CD4-positive, alpha-beta T cell treated with Interferon gamma for 1 hour (primary cell): Measurements from ENCODE around the gene PLCB4.

Source experiments
- DNase-seq: peaks from one replicate; pipeline ENCODE4 v3.0.0-alpha.2; 2020

Gene PLCB4

DNA sequence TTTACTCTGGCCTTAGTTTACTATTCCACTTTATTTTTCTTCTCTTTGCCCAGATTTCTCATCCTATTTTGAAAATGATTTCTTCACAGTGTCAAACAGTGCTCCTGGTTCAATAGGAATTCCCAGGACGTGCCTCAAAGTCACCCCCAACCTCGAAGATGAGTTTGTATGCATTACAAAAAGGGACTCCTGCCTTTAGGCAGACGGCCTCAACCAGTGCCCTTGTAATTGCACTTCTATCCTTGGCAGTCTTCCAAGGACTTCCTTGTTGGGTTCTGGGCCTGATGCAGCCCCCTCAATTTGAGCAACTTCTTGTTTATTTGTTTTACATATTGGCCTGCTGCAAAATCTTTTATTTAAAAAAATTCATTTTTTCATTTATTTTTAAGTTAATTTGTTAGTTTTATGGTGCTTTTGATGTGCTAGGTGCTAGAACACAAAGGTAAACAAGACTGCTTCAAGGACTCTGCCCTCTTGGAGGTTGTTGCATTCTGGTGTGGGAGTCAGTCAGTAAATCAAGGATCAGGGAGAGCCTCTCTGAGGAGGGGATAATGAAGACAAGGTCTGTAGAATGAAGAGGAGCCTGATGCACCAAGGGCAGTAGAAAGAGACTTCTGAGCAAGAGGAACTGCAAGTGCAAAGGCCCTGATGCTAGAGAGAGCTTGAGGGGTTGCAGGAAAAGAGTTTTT is 264.0 kb downstream of the PLCB4 start:
- DNase-seq: no peak

DNA sequence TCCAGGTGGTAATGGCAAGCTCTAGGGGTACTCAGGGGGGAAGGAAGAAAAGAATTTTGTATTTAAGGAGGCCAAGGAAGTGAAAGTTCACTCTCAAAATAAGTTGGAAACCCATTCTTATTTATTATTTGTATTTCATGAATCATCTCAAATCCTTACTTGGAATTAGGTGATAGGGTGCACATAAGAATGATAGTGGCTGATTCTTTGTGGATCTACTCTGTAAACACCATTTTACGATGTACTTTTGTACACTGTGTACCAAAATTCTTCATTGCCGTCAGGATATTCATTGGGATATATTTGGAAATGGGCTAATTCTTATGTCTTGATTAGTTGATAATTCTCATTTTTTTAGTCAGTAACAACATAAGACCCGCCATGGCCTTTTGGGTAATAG is 266.0 kb downstream of the PLCB4 start:
- DNase-seq: no peak

DNA sequence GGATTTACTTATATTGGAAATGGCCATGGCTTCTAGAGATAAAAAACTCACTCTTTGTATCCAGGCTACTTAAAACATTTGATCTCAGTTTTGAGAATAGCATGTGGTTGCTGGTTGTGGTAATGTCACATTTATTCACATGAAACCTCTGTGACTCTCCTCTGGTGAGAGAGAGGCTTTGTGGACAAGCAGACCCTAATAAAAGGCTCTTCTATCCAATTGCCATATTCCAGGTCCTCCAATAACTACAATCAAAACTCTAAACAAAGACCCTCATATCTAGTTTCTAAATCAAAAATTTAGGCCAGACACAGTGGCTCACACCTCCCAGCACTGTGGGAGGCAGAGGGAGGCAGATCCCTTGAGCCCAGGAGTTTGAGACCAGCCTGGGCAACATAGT is 269.2 kb downstream of the PLCB4 start:
- no peak for DNase-seq

DNA sequence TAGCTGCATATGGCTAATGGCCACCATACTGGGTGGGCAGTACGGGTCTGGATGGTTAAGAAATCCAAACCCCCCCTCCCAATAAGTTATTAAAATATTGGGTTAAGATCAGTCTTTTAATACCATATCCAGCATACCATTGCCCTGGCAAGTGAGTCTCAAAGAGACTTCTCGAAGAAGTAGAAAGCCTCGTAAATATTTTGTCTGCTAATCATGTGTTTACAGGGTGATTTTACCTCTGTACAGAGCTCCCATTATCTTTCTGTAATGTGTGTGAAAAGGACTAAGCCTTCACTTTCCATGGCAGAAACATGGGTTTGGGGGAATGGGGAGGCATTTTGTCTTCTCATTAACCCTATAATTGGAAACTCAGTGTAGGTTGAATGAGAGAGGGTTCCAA is 270.8 kb downstream of the PLCB4 start:
- DNase-seq: no peak

DNA sequence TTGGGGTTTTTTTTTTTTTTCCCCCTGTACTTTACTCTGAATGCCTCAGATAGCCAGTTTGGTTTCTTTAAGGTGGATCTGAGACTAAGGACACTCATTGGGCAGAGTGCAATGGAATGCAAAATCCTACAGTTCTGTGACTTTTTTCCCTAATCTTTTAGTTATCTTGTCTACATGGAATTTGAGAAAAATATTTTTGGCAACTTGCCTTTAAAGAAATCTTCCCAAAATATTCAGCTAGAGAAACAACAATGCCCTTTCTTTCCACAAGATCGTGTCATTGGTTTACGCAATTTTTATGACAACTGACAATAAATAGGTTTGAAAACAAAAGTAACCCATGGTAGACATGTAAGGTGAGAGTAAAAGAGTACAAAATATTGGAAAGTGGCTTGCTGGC is 273.8 kb downstream of the PLCB4 start:
- no peak for DNase-seq

DNA sequence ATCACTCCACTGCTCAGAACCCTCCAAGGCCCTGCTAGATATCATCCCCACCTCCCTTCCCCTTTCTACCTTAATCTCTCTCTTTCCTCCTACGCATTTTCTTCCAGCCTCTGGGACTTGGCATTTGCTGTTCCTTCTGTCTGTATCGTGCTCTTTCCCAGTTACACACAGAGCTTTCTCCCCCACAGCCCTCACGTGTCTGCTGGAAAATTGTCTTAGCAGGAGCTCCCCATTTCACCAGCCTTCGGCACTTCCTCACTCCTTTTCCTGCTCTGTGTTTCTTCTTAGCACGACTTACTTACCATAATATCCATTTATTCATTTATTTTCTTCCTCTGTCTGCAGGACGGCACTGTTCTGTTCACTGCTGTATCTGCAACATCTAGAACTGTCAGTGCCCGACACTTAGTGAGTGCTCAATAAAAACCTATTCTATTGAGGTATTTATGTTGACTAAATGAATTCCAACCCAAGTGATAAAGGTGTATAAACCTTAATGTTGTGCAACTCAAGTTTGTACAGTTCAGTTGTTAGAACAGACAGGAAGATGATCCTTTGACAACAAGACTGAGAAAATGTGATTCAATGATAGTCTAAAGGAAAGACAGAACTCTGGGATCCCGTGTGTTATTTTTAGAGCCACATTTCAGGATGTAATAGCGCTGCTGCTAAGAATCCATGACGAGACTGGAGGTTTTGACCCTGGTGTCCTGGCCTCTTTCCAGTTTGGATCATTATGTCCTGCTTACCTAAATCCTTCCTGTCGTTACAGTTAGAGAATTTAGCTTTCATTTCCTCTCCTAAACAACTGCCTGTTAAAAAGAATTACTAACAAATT is 275.4 kb downstream of the PLCB4 start:
- DNase-seq: no peak

DNA sequence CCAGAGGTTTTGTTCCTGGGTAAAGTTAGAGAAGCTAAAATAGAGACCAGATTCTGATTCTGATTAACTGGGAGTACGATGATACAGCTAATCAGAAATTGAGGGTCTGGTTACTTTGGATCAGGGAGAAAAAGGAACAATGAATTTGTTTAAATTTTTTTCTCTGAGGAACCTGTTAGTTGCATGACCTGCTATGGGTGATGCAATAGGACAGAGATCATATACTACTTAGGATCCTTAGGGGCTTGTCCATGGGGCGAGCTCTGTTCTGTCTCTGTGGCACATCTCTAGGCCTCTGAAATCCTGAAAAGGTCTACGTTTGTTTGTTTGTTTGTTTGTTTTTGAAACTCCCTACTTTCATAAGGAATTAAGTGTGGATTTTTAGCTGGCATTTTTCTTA is 279.4 kb downstream of the PLCB4 start:
- DNase-seq: no peak

DNA sequence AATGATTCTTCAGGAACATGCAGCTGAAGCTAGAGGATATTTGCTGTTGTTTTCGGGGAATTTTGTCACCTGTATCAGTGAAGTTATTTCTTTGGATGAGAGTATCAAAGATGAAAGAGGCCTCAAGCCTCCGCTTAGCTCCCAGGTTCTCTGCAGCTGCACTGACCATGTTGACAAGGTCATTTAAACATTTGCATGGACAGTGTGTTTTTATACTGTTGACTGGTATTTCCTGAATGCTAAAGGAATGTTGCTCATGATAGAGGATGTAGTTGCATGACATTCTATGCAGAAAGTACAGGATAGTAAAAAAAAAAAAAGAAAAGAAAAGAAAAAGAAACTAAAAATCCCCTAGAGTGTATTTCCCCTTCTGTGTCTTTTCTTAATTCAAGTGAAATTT is 279.9 kb downstream of the PLCB4 start:
- no peak for DNase-seq

DNA sequence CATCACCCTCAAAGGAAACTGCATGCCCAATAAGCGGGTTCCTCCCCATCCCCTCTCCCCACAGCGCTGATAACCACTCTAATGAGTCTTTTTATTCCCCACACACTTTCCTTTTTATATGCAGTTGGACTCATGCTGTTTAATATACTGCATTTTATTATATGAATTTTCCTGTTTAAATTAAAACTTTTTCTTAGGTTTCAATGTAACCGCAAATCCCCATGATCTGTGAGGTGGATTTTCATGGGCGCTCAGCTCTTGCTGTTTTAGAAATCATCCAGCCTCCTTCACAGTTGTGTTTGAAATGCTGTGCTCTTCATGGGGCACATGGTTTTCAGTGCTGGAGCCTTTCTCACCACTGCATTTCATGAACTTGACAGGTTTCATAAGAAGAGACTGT is 280.4 kb downstream of the PLCB4 start:
- DNase-seq: no peak

DNA sequence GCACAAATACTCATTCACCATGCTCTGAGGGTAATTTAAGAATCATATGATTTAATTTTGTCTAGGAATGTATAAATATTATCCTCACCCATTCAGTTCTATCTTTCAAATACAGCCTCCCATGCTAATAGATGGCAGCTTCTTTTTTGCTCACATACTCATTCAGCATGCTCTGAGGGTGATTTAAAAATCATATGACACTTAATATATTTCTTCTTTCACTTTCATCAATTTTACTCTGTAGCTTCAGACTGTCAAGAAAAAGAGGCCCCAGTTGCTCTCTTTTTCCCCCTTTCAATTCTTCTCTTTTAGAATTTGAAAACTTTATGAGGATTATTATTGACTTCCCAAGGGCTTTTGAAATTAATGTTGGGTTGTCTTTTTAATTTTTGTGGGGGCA is 283.9 kb downstream of the PLCB4 start:
- no peak for DNase-seq

DNA sequence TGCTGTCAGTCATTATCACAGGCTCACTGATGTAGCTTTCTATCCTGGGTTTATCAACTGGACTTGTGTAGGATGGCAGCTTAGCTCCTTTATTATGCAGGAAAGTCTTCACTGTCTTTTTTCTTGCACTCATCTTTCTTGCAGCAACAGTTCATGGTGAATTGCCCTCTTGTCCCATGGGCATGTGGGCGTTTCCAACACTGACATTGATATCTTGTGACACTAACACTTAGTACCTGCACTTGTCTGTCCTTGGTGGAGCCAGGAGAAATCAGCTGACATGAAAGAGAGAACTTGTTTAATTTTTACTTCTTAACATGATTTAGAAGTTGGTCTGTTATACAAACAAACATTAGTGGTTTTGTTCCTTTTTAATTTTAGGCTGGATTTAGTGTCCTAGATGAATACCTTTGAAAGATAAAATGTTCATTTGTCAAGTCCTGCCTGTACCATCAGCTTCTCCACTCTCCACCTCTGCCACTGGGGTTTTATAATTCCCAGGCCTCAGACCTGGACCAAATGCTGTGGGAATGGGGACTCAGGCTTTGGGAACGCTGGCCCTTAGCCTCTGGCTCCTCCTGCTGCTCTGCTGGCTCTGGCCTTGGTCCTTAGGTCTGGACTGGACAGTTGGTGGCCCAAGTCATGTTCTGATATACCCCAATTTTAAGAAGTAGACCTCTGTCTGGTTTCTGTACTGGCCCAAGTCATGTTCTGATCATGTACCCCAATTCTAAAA is 284.5 kb downstream of the PLCB4 start:
- DNase-seq: no peak

DNA sequence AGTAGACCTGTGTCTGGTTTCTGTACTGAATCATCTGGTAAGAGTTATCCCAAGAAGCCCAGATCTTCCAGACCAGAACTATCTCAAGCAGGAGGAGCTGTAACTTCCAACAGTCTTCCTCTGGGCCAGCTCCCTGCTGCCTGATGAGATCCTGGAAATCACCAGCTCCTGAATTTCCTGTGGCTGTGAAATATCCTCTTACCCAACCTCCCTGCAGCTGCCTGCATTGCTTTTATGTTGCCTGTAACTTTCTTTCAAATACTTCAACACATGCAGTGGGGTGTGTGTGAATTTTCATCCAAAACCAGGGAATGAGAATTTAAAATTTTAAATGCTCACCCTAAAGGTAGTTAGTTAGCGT is 285.0 kb downstream of the PLCB4 start:
- DNase-seq: no peak

DNA sequence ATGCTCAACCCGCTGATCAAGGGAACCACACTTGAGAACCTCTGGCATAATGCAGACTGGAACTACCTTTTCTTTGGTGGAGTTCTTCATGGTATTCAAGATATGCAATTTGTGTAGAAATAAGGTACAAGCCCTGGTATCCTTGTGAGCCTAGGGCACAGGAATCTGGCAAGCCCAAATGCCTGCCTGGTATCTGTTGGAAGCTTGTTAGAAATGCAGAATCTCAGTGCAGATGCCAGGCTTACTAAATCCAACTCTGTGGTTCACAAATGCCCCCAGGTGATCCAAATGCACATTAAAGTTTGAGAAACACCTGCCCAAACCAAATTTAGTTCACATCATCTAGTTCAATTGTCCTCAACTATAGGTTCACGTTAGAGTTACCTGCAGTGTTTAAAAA is 285.7 kb downstream of the PLCB4 start:
- no peak for DNase-seq

DNA sequence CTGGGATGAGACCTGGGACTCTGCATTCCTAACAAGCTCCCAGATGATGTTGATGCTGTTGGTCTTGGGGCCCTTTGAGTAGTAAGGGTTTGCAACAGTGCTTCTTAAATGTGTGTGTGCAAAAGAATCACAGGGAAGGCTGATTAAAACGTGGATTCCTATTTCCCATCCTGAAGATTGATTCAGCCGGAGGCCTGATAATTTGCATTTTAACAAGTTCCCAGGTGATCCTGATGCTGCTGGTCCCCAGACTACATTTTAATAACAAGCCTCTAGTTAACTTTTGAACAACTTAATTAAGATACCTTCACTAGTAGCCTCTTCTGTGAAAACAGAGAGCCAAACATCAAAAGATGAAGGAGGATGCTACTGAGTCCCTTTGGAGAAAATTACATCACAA is 289.1 kb downstream of the PLCB4 start:
- DNase-seq: no peak

DNA sequence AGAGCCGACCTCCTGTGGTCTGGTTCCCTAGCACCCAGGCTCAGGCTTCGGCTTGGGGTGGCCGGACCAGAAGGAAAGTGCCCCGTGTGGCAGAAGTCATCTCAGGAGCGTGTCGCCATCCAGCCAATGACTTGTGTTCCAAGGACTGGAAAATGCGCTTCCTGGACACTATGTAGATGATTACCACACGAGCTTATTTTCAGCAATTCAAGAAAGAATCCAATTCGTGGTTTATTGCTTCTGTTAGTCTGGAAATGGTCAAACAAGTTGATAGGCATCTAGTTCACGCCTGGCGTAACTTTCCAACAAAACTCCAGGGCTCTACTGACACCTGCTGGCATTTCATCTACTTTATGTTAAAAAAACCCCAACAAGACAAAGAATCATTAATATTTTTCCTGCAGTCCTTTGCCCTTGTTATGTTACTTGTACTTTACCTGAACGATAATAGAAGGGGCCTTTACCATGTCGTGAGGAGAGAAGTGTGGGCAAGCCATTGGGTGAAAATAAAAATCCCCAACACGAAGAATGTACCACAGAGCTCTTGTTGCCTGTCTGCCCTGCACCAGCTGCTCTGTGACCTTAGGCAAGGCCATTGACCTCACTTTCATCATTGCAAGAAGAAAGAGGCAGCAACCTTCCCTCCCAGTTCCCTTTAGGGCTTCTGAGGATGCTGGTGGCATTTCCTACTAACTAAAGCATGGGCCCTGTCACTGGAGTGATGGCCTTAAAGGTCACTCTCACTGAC is 290.8 kb downstream of the PLCB4 start:
- DNase-seq: no peak

DNA sequence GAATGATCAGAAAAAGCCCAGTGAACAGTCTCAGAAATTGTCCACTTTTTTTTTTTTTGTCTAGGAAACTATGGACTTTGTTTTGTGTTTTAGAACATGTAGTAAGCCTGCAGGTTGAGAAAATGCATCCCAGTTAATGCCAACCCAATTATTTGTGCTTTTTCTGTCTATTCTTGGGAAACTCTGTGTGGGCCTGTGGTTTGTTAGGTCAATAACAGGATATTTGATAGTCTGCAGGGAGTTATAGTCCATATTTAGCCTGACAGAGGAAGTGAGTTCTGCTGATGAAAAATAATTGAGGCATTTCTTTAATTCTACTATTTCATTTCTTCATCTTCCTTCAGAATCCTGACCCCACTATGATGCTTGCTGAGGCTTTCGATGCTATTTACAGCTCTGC is 291.5 kb downstream of the PLCB4 start:
- no peak for DNase-seq

DNA sequence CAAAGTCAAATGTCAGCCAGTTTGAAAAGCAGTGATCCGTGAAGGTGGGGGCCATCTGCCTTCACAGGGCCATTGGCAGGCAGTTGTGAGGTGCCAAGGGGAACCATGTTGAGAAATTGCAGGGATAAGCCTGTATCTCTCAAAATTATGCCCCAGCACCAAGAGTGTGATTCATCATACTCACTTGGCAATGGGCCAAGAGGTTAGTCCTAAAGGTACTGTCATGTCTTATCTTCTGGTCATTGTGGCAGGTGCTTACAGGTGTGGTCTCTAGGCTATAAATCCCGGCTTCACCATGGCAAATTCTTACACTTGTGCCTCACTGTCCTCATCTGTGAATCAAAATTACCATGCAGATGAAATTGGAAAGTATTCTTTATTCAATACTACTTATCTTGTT is 294.8 kb downstream of the PLCB4 start:
- DNase-seq: no peak

DNA sequence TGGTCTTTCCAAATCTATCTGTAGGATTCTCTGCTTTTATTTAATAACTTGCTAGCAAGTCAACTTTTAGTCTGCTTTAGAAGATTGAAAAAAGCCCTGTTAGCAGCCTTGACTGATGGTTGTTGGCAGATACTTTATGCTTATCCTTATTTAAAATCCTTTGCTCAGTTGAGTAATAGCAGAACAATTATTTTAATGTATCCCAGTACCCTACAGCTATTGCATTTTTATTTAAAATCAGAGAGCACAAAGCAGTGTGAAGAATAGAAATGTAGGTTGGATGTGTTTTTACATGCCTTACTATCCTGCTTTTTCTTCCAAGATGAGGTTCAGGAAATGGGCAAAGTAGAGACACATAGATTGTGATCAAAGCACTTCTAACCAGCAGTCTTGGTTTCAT is 298.4 kb downstream of the PLCB4 start:
- no peak for DNase-seq

DNA sequence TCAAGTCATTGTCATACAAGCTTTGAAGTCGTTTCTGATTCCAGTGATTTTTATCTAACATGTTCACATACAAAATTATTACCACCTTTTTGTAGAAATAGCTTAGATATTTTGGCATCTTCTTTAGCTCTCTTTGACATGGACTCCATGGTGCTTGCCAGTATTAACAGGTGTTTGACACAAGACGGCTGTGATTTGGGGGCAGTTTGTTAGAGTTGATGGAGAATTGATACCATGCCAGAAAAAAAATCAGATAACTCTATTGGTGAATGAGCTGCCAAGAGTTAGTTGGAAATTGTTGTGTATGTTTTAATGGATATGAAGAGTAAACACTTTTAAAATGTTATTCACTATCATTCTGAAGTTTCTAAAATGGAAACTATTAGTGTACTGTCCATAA is 298.9 kb downstream of the PLCB4 start:
- DNase-seq: no peak

DNA sequence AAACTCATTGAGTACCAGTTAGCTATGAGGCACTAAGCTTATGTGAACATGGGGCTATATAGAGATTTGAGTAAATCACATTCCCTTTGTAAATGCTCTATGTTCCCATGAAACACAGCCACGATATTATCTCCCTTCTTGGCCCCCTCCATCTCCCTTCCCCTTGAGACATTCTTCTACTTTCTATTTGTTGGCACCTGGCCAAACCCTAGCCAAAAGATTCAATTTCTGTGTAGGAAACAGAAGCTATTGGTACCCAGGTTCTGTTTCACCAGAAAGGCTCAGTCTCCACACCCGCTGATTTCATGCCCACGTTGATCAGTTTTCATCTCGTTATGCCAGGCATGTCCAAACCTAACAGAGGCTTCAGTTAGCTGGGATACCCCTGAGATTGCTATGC is 300.0 kb downstream of the PLCB4 start:
- no peak for DNase-seq

DNA sequence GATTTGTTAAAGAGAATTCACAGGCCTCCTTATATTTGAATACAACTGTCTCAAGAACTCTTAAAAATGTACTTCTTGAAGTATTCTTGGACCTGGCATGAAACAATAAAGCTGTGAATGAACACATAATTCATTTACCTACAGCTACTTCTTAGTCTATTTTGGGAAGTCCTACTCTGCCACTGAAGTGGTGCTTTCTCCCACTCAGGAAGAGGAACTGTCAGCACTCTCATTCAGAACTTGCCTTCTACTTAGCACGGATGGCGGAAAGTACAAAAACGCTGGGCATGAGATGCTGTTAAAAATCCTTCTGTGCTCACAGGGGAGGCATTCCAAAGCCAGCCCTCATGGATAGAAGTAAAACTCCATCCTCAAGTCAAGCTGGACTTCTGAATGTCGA is 300.7 kb downstream of the PLCB4 start:
- DNase-seq: no peak

DNA sequence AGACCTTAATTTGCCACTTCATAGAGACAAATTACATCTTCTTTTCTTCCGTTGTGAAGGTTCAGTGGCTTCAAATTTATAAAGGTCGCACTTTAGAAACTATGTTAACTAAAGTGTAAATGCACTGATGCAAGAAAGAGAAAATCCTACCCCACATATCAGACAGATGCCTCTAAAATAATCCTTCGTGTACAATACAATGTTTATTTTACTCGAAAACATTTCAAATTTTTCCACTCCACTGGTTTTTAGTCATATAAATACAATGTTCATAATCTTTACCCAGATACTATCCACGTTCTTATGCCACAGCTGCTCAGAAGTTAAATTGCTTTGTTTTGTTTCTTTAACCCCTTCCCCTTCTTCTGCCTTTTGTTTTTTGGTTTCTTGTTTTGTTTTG is 305.2 kb downstream of the PLCB4 start:
- DNase-seq: no peak

DNA sequence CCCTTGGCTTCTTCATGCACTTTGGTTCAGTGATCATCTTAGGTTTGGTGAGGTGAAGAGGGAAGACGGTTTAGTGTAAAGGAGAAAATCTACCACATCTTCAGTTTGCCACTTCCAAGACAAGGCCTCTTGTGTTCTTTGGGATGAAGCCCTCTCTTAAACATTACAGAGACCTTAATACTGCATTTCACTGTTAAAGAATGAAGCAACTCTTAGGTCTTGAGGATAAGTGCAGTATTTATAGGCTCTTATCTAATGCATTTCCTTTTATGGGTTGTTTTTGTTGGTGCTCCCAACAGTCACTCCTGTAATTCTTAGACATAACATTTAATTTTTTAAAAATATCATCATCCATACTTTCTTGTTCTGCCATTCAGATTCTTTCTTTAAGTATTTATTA is 305.6 kb downstream of the PLCB4 start:
- DNase-seq: no peak
